ENCODE results near the gene TPI1. TPM values are rescaled to one million over a fixed set of nuclear protein-coding genes. Genes with fewer than 3 reads are reported as not detected.
A peak's percentile ranks its signal among the peaks of the same experiment; 100 is the strongest.

TPI1 gene
- total RNA-seq, 2 experiments from 2014 or later: 608 to 801 TPM

DNA sequence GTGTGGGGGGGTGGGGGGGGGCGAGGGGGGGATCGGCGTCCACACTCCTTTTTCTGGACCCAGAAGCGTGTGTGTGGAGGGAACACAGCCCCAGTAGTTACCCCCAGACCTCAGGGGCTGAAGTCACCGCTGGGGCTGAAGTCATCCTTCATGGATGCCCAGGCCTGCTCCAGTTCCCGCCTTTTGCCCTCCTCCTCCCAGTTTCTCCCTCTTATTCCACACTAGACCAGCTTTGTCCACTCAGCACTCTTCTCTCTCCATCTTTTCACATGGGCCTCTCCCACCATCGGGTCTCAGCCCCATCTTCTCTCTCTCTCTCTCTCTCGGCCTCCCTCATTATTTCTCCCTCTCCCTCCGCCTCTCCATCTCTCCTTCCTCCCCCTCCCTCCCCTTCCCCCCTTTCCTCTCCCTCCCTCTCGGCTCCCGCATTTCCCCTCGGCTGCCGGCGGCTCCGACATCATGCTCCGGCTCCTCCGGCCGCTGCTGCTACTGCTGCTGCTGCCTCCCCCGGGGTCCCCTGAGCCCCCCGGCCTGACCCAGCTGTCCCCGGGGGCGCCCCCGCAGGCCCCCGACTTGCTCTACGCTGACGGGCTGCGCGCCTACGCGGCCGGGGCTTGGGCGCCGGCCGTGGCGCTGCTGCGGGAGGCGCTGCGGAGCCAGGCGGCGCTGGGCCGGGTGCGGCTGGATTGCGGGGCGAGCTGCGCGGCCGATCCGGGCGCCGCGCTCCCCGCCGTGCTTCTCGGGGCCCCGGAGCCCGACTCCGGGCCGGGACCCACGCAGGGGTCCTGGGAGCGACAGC lies 39.1 kb upstream of the TPI1 start, which contains the start of gene P3H3:
Gene P3H3, plus strand, starts transcription at position 426 of the 799 bp plus-strand sequence. Its CDS starts 34 bp downstream, at position 460.
- H3K9me2 ChIP-seq (ENCODE audit: insufficient read depth, low read length): no peaks in the 10 kb centered on the region
- no peak within 1 kb of the TSS for H3K27ac ChIP-seq (ENCODE audit: low read depth, low read length, poor library complexity, severe bottlenecking)
- H4K20me1 ChIP-seq (ENCODE audit: insufficient read depth, low read length): no peaks in the 10 kb centered on the region
- intact Hi-C loops (cut with micrococcal nuclease; ENCODE audit: unreplicated experiment): loop anchor here (5.0 kb wide), 2 partner anchors 46 to 271 kb away; partner anchors contain the start of gene IFFO1
- peak; percentile 21 for DNase-seq (ENCODE audit: low spot score)
- H3K4me1 ChIP-seq (ENCODE audit: insufficient read depth, low read length, poor library complexity, severe bottlenecking): peaks cover 26% of the 10 kb centered on the region
- peak within 1 kb of the TSS; percentile 79 for H3K4me2 ChIP-seq (ENCODE audit: low read length)
- TF ChIP-seq, protein P1, sequence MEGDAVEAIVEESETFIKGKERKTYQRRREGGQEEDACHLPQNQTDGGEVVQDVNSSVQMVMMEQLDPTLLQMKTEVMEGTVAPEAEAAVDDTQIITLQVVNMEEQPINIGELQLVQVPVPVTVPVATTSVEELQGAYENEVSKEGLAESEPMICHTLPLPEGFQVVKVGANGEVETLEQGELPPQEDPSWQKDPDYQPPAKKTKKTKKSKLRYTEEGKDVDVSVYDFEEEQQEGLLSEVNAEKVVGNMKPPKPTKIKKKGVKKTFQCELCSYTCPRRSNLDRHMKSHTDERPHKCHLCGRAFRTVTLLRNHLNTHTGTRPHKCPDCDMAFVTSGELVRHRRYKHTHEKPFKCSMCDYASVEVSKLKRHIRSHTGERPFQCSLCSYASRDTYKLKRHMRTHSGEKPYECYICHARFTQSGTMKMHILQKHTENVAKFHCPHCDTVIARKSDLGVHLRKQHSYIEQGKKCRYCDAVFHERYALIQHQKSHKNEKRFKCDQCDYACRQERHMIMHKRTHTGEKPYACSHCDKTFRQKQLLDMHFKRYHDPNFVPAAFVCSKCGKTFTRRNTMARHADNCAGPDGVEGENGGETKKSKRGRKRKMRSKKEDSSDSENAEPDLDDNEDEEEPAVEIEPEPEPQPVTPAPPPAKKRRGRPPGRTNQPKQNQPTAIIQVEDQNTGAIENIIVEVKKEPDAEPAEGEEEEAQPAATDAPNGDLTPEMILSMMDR (conservative IDR thresholded peaks at IDR 0.05; ENCODE audit: low read length): 0 out of 2 replicates have a peak, but pooled peaks have one; percentile 19
- 0 out of 2 replicates have a peak, but pooled peaks have one; percentile 49 for TF ChIP-seq EZH2phosphoT487 (IDR thresholded peaks at IDR 0.05; ENCODE audit: borderline replicate concordance, low read depth, low read length)
- H3K79me2 ChIP-seq (ENCODE audit: insufficient read depth, low read depth, low read length): no peaks in the 10 kb centered on the region
- H3K4me3 ChIP-seq (ENCODE audit: low read depth, low read length, poor library complexity, severe bottlenecking): peak within 1 kb of the TSS; percentile 69
- no peaks in the 10 kb centered on the region for H3K9me3 ChIP-seq (ENCODE audit: low read length)
- POLR2A ChIA-PET: interaction anchor here (1.1 kb wide), 1 partner anchor 75 kb away, joined by 5 read pairs; the partner anchor contains the start of gene MLF2
- CTCF ChIA-PET (ENCODE audit: unreplicated experiment): no interaction called here
- H3K36me3 ChIP-seq (ENCODE audit: insufficient read depth, low read length): no peaks in the 10 kb centered on the region
- no TSS peak for BruUV-seq (replicated peaks)
- peak within 1 kb of the TSS; percentile 78; the same call in 1 of the 2 replicates for H2AFZ ChIP-seq (ENCODE audit: low read length)

DNA sequence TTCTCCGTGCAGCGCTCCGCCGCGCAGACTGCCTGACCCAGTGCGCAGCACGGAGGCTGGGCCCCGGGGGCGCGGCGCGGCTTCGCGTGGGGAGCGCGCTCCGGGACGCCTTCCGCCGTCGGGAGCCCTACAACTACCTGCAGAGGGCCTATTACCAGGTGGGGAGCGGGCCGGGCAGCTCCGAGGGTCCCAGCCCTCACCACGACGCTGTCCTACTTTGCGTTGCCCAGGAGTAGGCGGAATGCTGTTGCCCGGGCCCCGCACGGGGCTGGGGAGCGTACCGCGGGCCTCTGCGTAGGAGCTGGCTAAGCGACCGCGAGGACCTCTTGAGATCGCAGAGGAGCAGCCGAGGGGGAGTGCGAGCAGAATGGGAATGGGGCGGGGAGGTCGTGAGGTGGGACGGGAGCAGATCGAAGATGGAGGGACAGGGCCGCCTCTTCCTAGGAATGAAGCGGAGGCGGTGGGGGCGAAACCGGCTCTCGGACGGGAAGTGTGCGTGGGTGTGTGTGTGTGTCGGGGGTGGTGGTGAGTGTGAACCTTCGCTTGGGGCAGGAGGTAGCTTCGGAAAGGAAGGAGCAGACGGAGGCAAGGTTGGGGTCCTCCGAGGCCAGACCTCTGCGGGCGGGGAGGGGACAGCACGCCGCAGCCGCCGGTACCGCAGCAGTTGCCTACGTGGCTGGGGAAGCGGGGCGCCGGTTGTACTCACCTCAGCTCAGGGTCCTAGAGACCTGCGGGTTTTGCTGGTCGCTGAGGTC lies 38.4 kb upstream of the TPI1 start:
- Histone ChIP-seq H3K9me3 (ENCODE audit: low read length) (no peaks in the 10 kb centered on the region), H3K27ac (ENCODE audit: low read depth, low read length, poor library complexity, severe bottlenecking) (no peak overlapping the region), H3K36me3 (ENCODE audit: insufficient read depth, low read length) (no peaks in the 10 kb centered on the region), H3K79me2 (ENCODE audit: insufficient read depth, low read depth, low read length) (no peaks in the 10 kb centered on the region), H2AFZ (ENCODE audit: low read length) (peak overlapping the region; percentile 78; the same call in 1 of the 2 replicates), H3K4me2 (ENCODE audit: low read length) (peak overlapping the region; percentile 79), H3K9me2 (ENCODE audit: insufficient read depth, low read length) (no peaks in the 10 kb centered on the region), H3K4me1 (ENCODE audit: insufficient read depth, low read length, poor library complexity, severe bottlenecking) (peaks cover 26% of the 10 kb centered on the region), H3K4me3 (ENCODE audit: low read depth, low read length, poor library complexity, severe bottlenecking) (peak overlapping the region; percentile 69), H4K20me1 (ENCODE audit: insufficient read depth, low read length) (no peaks in the 10 kb centered on the region)
- intact Hi-C loops (cut with micrococcal nuclease; ENCODE audit: unreplicated experiment): loop anchor here (5.0 kb wide), 2 partner anchors 47 to 272 kb away; partner anchors contain the start of gene IFFO1
- POLR2A ChIA-PET: interaction anchor here (0.6 to 1.2 kb wide), 4 partner anchors 10 to 133 kb away, joined by 3 to 5 read pairs (median 4); partner anchors contain the start of genes CDCA3 and MLF2
- DNase-seq (ENCODE audit: low spot score): peak; percentile 57
- CTCF ChIA-PET (ENCODE audit: unreplicated experiment): interaction anchor here (0.5 to 0.8 kb wide), 3 partner anchors 10 to 185 kb away, joined by 3 to 8 read pairs (median 3); no protein-coding TSS in a partner anchor
- no TSS peak for BruUV-seq (replicated peaks)
- TF ChIP-seq, protein P1 (conservative IDR thresholded peaks at IDR 0.05; ENCODE audit: low read length): no peak
- TF ChIP-seq EZH2phosphoT487 (IDR thresholded peaks at IDR 0.05; ENCODE audit: borderline replicate concordance, low read depth, low read length): peak; percentile 76; the same call in 1 of the 2 replicates
